OCI-LY7 (cell line): ENCODE data around the gene QPRT. TPM values are rescaled to one million over a fixed set of nuclear protein-coding genes. Genes with fewer than 3 reads are reported as not detected.

Experiments used
- BruUV-seq: library from RNA; stranded (reverse); fragments of 400-500 nt; replicated peaks from 2 replicates; lab custom pipeline; 2021; lab: Mats Ljungman, UMichigan
- CTCF ChIA-PET: fragments of 300-600 bp; sonication (Branson Sonifier 250); formaldehyde crosslinking; loops from one replicate; lab custom pipeline; 2022; ENCODE audit warnings: antibody characterized with exemption; ENCODE audit not compliant: unreplicated experiment; lab: Charles Lee
- POLR2A ChIA-PET: fragments of 300-600 bp; sonication (Branson Sonifier 250); formaldehyde crosslinking; loops from one replicate; lab custom pipeline; 2022; ENCODE audit warnings: antibody characterized with exemption; lab: Charles Lee
- DNase-seq: peaks from one replicate; pipeline ENCODE4 v3.0.0-alpha.2; 2015; ENCODE audit warnings: low spot score
- H2AFZ ChIP-seq: fragments of 200-600 bp; sonication (generic), shearing (Covaris generic); 2 replicates; pipeline ENCODE4 v1.6.1; 2014; ENCODE audit warnings: mild to moderate bottlenecking, antibody characterized with exemption, low read length, moderate library complexity
- H3K27ac ChIP-seq: fragments of 200-600 bp; sonication (generic); 2 replicates; pipeline ENCODE4 v1.5.1; 2014; ENCODE audit warnings: mixed run types, low read depth, mild to moderate bottlenecking, moderate library complexity, low read length, inconsistent platforms; ENCODE audit not compliant: poor library complexity, severe bottlenecking
- H3K36me3 ChIP-seq: fragments of 200-600 bp; sonication (generic); 2 replicates; pipeline ENCODE4 v1.6.1; 2014; ENCODE audit warnings: mild to moderate bottlenecking, antibody characterized with exemption, low read length, moderate library complexity, mixed read lengths; ENCODE audit not compliant: insufficient read depth
- H3K4me1 ChIP-seq: fragments of 200-600 bp; sonication (generic); 2 replicates; pipeline ENCODE4 v1.5.1; 2014; ENCODE audit warnings: mild to moderate bottlenecking, low read length; ENCODE audit not compliant: insufficient read depth, poor library complexity, severe bottlenecking
- H3K4me2 ChIP-seq: fragments of 200-600 bp; sonication (generic); 2 replicates; pipeline ENCODE4 v1.6.1; 2014; ENCODE audit warnings: mild to moderate bottlenecking, low read length
- H3K4me3 ChIP-seq: fragments of 200-600 bp; sonication (generic); 2 replicates; pipeline ENCODE4 v1.5.1; 2014; ENCODE audit warnings: mild to moderate bottlenecking, low read depth, low read length; ENCODE audit not compliant: poor library complexity, severe bottlenecking
- H3K79me2 ChIP-seq: fragments of 200-600 bp; sonication (generic); 2 replicates; pipeline ENCODE4 v1.6.1; 2016; ENCODE audit warnings: low read depth, mild to moderate bottlenecking, low read length, moderate library complexity, mixed read lengths; ENCODE audit not compliant: insufficient read depth
- H3K9me2 ChIP-seq: fragments of 200-600 bp; sonication (generic); 2 replicates; pipeline ENCODE4 v1.6.1; 2016; ENCODE audit warnings: mild to moderate bottlenecking, low read length, mixed read lengths; ENCODE audit not compliant: insufficient read depth
- H3K9me3 ChIP-seq: fragments of 200-600 bp; sonication (generic); 2 replicates; pipeline ENCODE4 v1.6.1; 2014; ENCODE audit warnings: mild to moderate bottlenecking, mixed run types, low read length, mixed read lengths
- H4K20me1 ChIP-seq: fragments of 200-600 bp; sonication (generic); 2 replicates; pipeline ENCODE4 v1.6.1; 2014; ENCODE audit warnings: mild to moderate bottlenecking, antibody characterized with exemption, low read length, moderate library complexity, mixed read lengths; ENCODE audit not compliant: insufficient read depth
- CTCF ChIP-seq: fragments of 200-600 bp; sonication (generic); conservative IDR thresholded peaks from 2 replicates; pipeline ENCODE4 v1.5.1; 2014; ENCODE audit warnings: mild to moderate bottlenecking, antibody characterized with exemption, low read length, moderate library complexity, mixed read lengths
- EZH2phosphoT487 ChIP-seq: fragments of 200-600 bp; sonication (generic); IDR thresholded peaks from 2 replicates; pipeline ENCODE4 v1.6.1; 2018; ENCODE audit warnings: low read depth, borderline replicate concordance, mild to moderate bottlenecking, mixed run types, antibody characterized with exemption, low read length, moderate library complexity, mixed read lengths
- intact Hi-C: fragments of 100-400 bp; cut with micrococcal nuclease; formaldehyde crosslinking; loops from one replicate; pipeline ENCODE4 v1.10.0; 2022; ENCODE audit not compliant: unreplicated experiment
- total RNA-seq, 2 experiments: library from RNA; depleted of rRNA in 1 of 2; stranded (reverse); fragments of >200 nt in 1 of 2; shearing (Covaris generic) in 1 of 2; gene quantifications; 2 replicates each; pipeline ENCODE4 v1.2.3, GENCODE V29; 2014 to 2022

QPRT gene
- total RNA-seq, 2 experiments from 2014 or later = 10.6 to 12.6 TPM

GRCh38 chr16:29667755-29668154 lies 11.2 kb upstream of the QPRT start:
- ChIA-PET CTCF (no interaction called here), POLR2A (interaction anchor here (1.2 kb wide), 1 partner anchor 12 kb away, joined by 11 read pairs; no protein-coding TSS in a partner anchor)
- H3K9me3 ChIP-seq = no peaks in the 10 kb centered on the region
- peaks cover 22% of the 10 kb centered on the region; the same call in 1 of the 2 replicates for H3K36me3 ChIP-seq
- no peak for DNase-seq
- H2AFZ ChIP-seq = no peak overlapping the region
- no TSS peak for BruUV-seq
- intact Hi-C loops = loop anchor here (10.0 kb wide), 1 partner anchor 63 kb away; no protein-coding TSS in a partner anchor
- no peak overlapping the region for H3K27ac ChIP-seq
- H3K4me2 ChIP-seq = no peak overlapping the region
- TF ChIP-seq EZH2phosphoT487 (no peak), CTCF (no peak)
- H4K20me1 ChIP-seq = no peaks in the 10 kb centered on the region
- H3K9me2 ChIP-seq = no peaks in the 10 kb centered on the region
- no peak overlapping the region for H3K4me3 ChIP-seq
- peaks cover 22% of the 10 kb centered on the region for H3K4me1 ChIP-seq
- H3K79me2 ChIP-seq = peaks cover 60% of the 10 kb centered on the region

DNA sequence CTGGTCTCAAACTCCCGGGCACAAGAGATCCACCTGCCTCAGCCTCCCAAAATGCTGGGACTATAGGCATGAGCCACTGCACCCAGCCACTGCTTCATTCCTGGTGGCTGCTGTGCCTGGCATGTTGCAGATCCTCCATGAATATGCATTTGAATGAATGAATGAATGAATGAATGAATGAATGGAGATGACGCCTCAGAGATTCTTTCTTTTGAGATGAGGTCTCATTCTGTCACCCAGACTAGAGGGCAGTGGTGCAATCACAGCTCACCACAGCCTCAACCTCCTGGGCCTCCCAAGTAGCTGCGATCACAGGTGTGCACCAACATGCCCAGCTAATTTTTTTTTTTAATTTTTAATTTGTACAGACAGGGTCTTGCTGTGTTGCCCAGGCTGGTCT lies 10.7 kb upstream of the QPRT start:
- H3K4me1 ChIP-seq = peaks cover 21% of the 10 kb centered on the region

More for the DNA sequence above, 10.7 kb upstream of the QPRT start:
- Histone ChIP-seq H3K4me3 (no peak overlapping the region), H3K9me2 (no peaks in the 10 kb centered on the region), H3K36me3 (peaks cover 22% of the 10 kb centered on the region; the same call in 1 of the 2 replicates), H3K27ac (no peak overlapping the region), H3K9me3 (no peaks in the 10 kb centered on the region), H3K4me2 (no peak overlapping the region), H4K20me1 (no peaks in the 10 kb centered on the region), H2AFZ (no peak overlapping the region), H3K79me2 (peaks cover 58% of the 10 kb centered on the region)
- no peak for DNase-seq
- no peak for TF ChIP-seq EZH2phosphoT487
- no peak for TF ChIP-seq CTCF
- BruUV-seq = no TSS peak
- ChIA-PET POLR2A (interaction anchor here (0.6 to 1.2 kb wide), 3 partner anchors 11 to 547 kb away, joined by 3 to 11 read pairs (median 3); no protein-coding TSS in a partner anchor), CTCF (no interaction called here)
- intact Hi-C loops = loop anchor here (10.0 kb wide), 1 partner anchor 63 kb away; no protein-coding TSS in a partner anchor
